ENCODE measurements around the gene GRIK1.

GRIK1 gene

DNA sequence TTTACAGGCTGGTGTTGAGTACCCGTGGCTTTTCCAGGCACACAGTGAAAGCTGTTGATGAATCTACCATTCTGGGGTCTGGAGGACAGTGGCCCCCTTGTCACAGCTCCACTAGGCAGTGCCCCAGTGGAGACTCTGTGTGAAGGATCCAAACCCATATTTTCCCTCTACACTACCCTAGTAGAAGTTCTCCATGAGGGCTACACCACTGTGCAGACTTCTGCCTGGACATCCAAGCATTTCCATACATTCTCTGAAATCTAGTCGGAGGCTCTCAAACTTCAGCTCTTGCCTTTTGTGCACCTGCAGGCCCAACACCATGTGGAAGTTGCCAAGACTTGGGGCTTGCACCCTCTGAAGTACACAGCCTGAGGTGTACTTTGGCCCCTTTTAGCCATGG is 413.3 kb downstream of the GRIK1 start:
- intact Hi-C loops (cut with DNase I): no loop called here
- DNase-seq: no peak

DNA sequence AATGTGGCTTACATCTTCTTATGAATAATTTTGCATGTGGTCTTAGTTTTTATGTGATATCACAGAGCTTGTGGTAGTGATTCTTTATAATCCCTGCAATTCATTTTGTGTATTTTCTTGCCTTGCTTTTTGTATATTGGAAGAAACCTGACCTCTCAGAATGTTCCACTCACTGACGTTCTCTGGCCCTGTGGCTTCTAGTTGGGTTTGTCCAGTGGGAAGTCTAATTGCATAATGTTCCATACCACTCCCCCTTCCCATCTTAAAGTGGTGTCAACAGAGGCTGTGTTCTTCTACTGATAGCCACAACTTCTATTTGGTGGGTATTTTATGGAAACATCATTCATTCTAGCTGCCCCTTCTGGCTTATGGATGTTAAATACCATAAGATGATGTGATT is 415.7 kb downstream of the GRIK1 start:
- DNase-seq: no peak
- intact Hi-C loops (cut with DNase I): no loop called here

DNA sequence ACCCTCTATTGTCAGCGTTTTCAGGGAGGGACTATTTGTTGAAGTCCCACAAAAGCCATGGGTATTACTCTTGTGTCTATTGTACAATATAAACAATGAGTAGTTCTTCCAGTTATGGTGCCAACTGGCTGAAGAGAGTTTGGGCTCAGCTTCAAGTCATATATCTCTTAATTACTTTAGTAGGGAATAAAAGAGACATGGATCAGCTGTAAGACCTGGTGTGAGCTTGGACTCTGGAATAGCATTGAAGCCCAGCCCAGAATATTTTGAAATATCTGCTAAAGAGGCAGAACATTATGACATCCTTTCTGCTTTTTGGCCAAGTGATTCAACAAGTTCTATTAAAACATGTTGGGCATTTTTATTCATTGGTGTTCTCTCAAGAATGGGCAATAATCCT is 416.1 kb downstream of the GRIK1 start:
- DNase-seq: no peak
- intact Hi-C loops (cut with DNase I): no loop called here

DNA sequence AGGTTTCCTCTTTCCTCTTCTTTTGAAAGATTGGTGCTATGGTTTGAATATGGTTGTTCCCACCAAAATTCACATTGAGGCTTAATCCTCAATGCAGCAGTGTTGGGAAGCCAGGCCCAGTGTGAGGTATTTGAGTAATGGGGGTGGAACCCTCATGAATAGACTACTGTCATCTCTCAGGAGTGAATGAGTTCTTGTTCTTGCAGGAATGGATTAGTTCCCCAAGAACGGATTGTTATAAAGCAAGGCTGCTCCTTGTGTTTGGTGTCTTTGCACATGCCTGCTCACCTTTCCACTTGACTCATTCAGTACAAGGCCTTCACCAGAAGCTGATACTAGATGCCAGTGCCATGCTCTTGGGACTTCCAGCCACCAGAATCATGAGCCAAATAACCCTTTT is 417.9 kb downstream of the GRIK1 start:
- intact Hi-C loops (cut with DNase I): no loop called here
- peak in 1 of 42 donors; percentile 7 for DNase-seq

DNA sequence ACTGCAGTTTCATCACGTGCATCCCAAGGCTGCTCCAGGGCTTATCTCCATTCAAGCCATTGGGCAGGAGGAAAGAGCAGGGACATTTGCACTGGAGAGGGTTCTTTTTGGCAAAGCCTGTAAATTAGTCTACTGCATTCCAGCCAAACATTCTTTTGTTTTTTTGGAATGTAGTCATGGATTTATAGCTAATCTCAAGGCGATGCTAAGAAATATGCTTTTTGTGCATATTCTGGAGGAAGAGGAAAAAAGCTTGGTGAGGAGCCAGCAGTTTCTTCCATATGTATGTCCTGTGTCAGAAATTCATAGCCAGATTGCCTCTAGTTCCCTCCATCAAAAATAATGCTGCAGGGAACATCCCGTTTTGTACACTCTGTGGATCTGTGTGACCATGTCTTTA is 419.6 kb downstream of the GRIK1 start:
- intact Hi-C loops (cut with DNase I): no loop called here
- DNase-seq: no peak

DNA sequence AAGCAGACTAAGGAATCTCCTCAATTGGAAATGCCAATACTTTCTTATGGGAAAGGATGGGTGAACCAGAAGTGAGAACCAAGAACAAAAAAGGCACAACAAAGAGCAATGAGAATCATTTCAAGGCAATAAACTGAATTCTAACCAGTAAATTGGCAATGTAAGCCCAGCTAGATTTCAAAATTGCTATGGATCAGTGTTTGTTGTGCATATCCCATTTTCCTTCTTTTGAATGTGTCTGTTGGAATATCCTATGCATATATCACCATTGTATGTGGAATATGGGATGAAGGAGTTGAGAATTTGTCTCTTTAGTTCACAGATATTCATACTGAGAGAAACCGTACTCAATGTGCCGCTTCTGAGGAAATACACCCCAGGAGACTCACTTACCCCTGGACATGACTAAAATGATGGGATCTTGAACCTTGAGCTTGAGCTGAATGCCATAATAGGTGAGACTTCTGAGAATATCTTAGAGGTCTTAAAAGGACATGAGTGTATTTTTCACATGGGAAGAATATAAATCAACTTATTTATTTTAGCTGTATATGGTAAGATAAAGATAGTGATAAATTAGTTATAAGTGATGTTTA is 425.0 kb downstream of the GRIK1 start:
- no peak for DNase-seq
- intact Hi-C loops (cut with DNase I): no loop called here

DNA sequence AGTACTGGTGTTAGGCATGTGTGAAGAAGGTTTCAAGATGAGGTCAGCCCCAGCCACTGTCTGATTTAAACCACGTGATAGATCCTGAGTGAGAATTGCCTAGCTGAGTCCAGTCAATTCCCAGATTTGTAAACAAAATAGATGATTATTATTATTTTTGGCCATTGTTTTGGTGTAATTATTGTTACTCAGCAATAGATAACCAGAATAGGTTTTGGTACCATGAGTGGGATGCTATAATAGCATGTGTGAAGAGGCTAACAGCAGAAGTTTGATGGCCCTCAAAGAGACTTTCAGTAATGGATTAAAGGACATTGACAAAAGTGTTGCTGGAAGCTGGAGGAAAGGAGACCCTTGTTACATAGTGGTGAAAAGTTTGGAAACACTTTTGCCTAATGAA is 426.3 kb downstream of the GRIK1 start:
- no peak for DNase-seq
- intact Hi-C loops (cut with DNase I): no loop called here

DNA sequence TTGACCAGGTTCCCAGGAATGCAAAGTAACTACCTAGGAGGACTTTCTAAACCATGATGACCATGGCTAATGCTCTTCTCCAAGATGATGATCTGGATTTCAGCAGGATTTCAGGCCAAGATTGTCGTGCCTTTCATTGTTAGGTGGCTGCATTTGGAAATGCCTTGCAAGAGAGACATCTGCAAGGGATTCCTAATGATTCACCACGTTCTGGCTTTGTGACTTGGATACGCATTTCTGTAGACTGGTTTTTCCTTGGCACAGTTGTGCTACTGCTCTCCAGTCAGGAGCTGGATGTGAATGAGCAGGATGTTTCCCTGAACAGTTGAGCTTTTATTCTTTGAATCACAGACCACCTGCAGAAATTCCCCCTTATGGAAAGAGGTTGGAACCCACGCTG is 428.7 kb downstream of the GRIK1 start:
- intact Hi-C loops (cut with DNase I): no loop called here
- DNase-seq: peak in 2 of 42 donors; percentile 3 to 18

DNA sequence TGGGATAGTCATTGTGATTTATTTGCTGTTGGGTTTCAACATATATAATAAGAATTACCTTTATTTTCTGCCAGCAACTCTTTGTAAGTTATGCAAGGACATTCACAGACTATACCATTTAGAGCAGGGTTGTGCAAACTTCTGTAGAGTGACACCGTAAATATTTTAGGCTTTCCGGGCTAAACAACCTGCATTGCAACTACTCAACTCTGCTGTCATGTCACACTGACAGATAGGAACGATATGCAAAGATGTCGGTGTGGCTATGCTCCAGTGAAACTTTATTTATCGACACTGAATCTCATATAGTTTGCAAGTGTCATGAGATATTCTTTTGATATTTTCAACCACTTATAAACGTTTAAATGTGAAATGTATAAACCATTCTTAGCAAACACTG is 430.7 kb downstream of the GRIK1 start:
- DNase-seq: no peak
- intact Hi-C loops (cut with DNase I): no loop called here

DNA sequence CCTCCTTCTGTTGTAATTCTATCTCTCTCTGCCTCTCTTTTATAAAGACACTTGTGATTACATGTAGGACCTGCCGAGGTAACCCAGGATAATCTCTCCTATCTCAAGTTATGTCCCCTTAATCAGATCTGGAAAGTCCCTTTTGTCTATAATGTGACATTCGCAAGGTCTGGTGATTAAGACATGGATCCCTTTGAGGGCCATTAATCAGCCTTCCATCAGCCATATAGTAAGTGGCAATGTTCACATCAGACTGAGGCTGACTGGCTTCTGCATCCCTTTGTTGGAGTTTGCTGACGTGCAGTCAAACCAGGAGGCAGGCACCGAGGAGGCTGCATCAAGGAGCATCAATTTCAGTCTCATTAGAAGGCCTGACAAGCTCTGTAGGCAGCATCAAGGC is 431.5 kb downstream of the GRIK1 start:
- intact Hi-C loops (cut with DNase I): no loop called here
- no peak for DNase-seq

DNA sequence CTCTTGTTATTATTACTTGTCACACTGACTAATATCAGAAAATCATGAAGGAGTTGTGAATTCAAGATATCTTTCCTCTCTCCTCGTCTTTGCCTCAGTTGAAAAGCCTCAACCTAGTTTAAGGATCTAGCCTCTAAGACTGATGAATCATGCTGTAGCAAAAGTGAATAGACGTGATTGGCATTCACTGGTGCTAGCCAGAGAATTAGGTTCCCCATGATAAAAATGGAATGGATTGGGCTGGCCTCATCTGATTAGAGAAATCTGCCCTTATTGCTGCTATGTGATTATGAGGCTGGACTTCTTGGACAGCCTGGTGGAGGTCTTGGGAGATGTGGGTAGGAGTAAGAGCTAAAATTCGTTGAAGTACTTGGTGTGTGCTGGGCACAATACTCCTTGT is 432.8 kb downstream of the GRIK1 start:
- no peak for DNase-seq
- intact Hi-C loops (cut with DNase I): no loop called here

DNA sequence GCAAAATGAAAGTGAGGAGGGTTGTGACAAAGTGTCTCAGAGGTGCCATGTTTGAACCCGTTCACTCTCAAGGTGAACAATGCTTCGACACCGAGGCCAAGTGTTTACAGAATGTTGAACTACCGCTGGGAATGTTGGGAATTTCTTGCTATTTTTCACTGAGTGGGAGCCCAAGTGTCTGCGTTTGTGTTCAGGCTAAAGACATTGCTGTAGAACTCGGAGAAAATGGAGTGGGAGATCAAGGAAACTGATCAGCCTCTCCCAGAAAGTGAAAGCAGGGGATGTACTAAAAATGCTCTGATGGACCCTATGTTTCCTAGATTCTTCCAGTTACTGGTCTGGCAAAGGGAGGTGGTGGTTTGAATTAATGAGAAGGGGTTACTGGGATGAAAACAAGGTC is 433.6 kb downstream of the GRIK1 start:
- DNase-seq: no peak
- intact Hi-C loops (cut with DNase I): no loop called here

DNA sequence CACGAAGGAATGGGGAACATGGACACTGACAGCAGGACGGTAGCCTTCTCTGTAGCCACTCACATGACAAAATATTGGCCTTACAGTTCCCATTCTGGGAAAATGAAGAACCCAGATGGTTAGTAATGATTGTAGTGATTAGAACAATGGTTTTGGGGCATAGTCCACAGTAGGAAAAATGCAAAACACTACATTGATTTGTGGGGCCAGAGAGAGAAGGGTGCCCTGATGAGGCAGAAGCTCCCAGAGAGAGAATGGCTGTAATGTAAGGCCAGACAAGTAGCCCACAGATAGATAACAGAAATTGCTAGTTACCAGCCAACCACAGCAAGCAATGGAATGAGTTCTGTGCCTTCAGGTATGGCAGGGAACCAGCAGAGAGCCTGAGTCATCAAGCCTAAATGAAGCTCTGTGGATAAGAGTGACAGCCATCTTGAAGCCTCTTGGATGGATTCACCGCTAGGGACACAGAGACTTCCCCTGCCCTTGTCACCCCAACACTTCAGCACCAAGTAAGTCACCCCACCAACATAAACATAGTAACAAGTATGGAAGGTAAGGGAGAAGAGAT is 435.0 kb downstream of the GRIK1 start:
- DNase-seq: no peak
- intact Hi-C loops (cut with DNase I): no loop called here

DNA sequence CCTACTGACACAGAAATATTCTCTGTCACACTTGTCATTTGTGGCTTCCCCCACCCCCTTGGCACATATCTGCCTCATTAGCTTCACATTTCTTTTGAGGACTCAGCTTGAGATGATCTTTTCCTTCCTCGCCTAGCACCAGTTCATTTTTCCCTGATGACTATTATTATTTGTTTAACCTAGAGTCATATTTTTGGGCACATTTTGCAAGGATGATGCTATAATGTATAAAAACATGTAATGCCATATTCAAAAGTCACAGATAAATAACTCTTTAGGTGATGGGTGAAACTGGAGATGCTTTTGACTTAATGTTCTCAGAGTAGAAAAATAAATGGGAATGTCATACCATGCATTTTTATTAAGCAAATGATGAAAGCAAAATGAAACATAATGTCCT is 438.3 kb downstream of the GRIK1 start:
- DNase-seq: no peak
- intact Hi-C loops (cut with DNase I): no loop called here

DNA sequence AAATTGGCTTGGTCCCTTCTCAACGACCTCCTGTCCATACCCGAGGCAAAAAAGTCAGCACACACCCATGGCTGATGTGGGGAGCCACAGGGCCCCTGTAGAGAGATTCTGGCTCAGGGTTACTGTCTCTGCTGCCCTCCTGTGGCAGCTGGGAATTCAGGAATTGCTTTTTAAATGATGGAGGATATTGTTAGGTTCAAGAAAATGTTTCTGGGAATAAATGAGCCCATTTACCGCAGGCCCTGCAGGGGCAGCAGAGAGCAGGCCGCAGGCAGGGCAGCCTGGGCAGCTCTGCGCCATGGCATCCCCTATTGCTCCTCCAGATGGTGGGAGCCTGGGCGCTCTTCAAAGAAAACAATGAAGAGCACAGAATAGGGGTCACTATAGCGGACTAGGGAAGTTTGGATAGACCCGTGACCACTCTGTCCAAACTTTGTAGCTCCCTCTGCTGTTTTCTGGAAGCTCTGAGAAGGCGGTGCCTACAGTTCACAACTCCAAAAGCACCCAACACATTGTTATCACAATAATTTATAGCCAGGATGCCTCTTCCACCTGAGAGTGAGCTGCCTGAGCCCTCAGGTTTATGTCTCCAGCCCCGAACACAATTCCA is 440.0 kb downstream of the GRIK1 start:
- DNase-seq: peak in 34 of 42 donors; percentile 5 to 71 (median 24)
- intact Hi-C loops (cut with DNase I): no loop called here

DNA sequence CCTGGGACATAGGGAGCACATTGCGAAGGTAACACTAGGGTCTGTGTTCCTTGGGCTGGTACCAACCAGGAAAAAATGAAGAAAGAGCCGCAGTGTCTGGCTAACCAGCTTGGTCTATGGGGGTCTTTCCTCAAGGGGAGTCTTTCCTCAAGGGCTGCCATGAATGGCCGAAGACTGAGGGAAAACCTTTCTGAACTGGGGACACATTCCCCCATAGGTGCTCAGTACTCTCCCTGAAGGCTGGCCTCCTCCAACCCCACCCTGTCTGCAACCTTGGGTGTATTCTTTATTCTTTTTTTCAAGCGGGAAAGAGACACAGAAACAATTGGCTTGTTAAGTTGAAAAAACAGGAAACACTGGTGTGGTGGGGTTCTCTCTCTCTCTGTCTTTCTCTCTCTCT is 440.6 kb downstream of the GRIK1 start:
- intact Hi-C loops (cut with DNase I): no loop called here
- DNase-seq: no peak

DNA sequence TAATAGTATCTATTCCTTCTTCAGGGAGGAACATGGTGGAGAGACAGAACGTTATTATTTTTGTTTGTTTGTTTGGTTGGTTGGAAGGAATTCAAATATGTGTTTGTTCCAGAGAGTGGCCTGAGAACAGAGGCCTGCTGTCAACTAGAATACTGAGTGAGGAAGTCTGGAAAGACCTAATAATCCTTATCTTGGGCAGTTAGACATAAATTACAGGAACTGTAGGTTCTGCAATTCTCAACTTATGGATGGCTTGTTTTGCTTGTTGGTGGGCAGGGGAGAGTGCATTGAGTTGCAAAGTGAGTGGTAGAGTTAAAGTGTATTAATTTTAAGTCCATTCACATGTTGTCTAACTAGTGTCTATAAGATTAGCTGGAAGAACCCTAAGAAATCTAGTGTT is 443.5 kb downstream of the GRIK1 start:
- DNase-seq: no peak
- intact Hi-C loops (cut with DNase I): no loop called here

DNA sequence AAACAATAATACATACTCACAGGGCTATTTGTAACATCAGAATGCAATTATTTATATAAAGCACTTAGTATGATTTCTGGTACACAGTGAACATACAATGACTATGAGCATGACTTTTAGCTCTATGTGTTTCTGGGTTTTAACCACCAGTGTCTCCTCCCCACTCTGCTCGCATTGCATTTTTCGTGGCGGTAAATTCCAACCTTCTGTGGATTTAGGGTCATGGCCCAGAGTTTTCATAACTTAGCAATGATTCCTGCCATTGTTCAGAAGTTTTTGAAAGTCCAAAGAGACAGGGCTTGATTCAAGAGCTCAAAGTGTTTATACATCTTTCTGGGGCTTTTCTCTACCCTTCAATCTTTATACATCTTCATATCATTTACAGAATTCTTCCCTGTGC is 449.8 kb downstream of the GRIK1 start:
- intact Hi-C loops (cut with DNase I): no loop called here
- DNase-seq: no peak

DNA sequence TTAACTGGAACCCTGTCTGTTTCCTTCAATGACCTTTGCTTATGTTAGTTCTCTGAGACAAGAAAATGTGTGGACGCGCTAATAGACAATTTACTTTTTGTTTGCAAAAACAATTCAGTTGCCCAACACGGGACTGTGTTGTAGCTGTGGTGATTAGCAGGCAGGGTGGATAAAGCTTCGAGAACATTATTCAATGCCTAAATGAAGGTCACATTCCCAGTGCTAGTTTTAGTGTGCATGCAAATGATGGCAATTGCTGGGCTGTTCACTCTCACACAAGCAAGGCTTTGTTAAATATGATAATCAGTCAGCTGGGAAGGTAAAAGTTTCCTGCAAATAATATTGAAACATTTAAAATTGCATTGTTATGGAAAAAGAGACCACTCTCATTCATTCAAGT is 452.6 kb downstream of the GRIK1 start:
- DNase-seq: peak in 12 of 42 donors; percentile 10 to 54 (median 29)
- intact Hi-C loops (cut with DNase I): no loop called here

All from head of caudate nucleus (tissue), 42 donors.